Cortex of kidney (tissue), 1 donor: Measurements from ENCODE around the gene SCYGR3.

Experiments
- DNase-seq: peaks from one replicate; lab custom pipeline; 2025; lab: John Stamatoyannopoulos, UW

Gene SCYGR3, protein sequence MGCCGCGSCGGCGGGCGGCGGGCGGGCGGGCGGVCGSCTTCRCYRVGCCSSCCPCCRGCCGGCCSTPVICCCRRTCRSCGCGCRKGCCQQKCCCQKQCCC

GRCh38 chr2:227614740-227615139 is at the start of gene SCYGR3:
Gene SCYGR3, minus strand, starts transcription at chr2:227614840. Its CDS starts 0 bp downstream, at chr2:227614840.
- no peak for DNase-seq

GRCh38 chr2:227661827-227662226 is 47.2 kb upstream of the SCYGR3 start:
- no peak for DNase-seq

DNA sequence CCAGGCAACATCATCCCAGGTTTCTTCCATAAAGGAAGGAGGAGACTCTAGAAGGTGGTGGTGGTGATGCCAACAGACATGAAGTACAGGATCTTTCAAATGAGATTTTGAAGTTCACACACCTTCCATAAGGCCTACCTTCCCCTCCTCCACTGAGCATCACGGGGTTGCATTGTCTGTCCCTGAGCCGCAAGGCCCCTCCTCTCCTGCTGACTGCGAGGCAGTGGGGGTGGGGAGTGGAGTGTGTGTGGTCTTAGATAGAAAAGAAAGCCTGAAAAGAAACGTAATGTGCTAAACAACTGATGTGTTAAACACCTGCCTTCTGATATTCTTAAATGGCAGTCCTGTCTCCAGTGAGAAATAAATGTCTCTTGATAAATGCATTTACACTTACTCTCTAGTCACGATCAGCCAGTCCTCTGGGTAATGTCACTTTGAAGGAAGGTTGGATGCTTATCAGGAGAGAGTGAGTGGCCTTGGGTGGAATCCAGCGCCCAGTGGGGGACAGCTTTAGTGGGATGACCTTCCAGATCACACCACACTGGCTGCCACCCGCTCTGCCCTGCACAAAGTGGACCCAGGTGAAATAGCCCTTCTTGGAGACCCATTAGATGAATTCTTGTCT is 46.5 kb upstream of the SCYGR3 start:
- no peak for DNase-seq

DNA sequence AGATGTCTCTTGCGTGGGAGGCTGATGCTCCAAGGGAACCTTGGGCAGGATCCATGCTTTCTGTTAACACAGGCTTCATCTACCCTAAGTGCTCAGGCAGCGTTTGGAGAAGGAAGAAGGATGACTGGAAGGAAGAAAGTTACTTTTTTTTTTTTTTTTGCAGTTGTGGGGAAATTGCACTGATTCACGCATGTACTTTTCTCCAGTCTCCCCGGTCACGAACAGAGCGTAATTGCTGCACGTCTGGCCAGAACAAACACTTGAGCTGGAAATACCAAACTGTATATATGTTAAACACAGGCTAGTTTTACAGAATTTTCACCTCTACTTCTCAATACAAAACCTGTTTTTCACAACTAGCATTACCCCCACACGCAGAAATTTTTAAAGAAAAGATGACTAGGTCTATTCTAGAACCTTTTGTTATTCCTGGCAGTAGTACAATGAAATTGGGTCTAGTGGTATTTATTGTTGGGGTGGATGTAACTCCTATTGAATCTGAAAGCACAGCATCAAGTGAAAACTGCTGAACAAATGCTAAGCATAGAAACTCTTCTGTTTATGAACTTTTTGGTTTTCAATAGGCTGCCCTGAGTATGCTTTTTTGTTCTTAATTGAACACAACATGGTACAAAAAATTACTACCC is 42.7 kb upstream of the SCYGR3 start:
- no peak for DNase-seq

DNA sequence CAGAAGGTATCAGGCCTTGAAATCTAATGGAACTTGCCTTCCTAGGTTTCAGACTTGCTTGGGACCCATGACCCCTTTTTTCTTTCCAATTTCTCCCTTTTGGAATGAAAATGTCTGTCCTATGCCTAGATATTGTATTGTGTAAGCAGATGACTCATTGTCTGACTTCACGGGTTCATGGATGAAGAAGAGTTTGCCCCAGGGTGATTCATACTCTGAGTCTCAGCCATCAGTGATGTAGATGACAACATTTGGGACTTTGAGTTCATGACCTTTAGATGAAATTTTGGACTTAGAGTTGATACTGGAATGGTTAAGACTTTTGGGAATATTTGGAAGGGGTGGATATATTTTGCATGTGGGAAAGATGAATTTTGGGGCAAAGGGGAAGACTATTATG is 40.8 kb upstream of the SCYGR3 start:
- DNase-seq, result no peak

DNA sequence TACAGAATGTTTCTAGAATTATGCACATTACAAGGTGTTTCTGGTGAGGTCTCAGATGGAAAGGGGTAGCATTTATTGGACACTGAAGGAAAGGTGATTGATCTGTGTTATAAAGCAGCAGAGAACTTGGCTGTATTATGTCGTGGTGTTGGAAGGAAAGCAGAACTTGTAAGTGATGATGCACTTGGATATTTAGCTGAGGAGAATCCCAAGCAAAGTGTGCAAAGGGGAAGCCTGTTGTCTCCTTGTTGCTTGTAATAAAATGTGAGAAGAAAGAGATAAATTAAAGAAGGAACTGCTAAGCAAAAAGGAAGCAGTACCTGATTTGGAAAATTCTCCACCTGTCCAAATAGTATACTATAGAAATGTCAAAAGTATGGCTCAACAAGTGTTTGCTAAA is 39.8 kb upstream of the SCYGR3 start:
- no peak for DNase-seq

DNA sequence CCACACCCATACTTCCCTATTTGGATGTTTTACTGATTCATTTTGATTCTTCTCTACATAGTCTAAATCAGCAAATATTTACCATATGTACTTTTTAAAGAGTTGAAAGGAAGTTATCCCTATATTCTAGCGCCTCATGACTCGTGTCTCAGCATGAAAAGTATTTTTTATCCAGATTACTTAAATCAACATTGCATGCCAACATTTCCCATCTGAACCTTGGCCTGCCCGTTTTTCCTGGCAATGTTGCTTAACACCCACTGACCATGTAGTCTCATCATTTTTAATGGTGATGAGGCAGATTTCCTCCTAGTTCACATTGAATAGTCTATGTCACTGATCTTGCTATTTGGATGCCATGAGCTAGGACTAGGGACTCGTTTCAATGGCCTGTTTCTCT is 38.8 kb upstream of the SCYGR3 start:
- no peak for DNase-seq

DNA sequence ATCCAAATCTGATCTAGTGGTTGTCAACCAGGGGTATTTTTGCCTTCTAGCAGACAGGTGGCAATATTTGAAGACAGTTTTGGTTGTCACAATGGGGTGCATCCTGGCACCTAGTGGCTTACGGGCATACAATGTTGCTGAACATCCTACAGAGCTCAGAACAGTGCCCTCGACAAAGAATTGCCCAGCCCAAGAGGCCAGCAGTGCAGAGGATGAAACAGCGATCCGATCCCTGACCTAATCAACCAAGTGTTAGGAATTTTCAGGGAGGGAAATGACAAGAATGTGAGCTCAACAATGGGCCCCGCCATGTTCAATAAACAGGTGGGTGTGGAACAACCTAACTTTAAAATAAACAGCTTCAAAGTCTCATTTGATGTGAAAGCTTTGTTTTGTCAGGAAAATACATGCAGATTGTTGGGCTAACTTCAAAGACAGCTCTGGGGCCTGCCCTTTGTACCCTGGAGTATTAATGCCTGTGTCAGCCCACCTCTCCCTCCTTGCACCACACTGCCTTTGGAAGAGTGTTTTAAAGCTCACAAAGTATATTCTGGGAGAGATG is 29.4 kb upstream of the SCYGR3 start:
- DNase-seq, result no peak

- DNase-seq, result no peak
These were observed 28.0 kb upstream of the SCYGR3 start for GRCh38 chr2:227642656-227643055.

- DNase-seq, result no peak
These were observed 19.6 kb upstream of the SCYGR3 start for GRCh38 chr2:227634201-227634600.

GRCh38 chr2:227632827-227633226 is 18.2 kb upstream of the SCYGR3 start:
- DNase-seq, result no peak

GRCh38 chr2:227630322-227630721 is 15.7 kb upstream of the SCYGR3 start:
- no peak for DNase-seq

DNA sequence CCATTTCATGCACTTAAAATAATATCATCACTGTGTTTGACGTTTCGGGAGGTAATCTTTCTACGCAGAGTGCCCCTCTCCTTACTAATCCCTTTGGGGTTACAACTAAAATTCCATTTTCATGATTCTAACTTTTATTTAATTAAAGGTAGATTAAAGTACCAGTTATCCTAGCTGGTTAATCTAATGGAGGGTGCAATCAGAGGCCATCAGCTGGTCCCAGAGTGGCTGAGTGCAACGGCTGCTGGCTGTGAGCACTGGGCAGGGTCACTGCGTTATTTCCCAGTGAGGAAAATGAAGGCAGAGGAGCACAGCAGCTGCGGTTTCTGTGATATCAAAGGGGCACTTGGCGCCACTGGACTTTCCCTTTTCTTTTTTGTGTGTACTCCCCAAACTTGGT is 14.8 kb upstream of the SCYGR3 start:
- DNase-seq, result no peak

DNA sequence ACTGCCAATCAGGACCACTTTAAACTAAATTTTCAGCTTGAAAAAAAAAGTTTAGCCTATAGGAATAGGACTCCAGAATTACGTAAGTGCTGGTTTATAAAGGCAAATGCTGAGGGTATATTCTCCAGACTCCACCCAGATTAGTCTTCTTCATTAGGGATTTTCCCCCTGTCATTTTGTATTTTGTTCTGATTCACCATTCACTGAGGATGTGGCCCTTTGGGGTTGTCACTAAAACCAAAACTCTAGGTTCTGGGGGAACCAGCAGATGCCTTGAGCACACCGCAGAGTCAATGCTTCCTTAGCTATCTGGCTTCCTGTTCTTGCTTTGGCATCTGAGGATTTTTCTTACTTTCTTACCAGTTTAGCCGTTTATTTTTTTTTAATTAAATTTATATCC is 13.1 kb upstream of the SCYGR3 start:
- DNase-seq, result no peak

GRCh38 chr2:227626580-227627151 is 12.0 kb upstream of the SCYGR3 start:
- DNase-seq, result no peak

DNA sequence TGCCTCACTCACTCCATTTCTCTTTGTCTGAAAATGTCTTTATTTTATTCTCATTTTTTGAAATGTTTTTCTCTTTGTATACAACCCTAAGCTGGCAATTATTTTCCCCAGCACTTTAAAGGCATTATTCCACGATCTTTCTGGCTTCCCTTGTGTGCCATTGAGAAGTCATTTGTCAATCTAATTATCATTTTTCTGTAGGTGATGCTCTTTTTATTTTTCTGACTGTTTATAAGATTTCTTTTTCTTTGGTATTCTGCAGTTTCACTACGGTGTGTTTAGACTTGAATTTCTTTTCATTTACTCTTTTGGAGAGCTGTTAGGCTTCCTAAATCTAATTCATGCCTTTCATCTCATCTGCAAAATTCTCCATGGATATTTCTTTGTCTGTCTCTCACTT is 10.8 kb upstream of the SCYGR3 start:
- no peak for DNase-seq

- DNase-seq, result no peak
These were observed 8.6 kb upstream of the SCYGR3 start for GRCh38 chr2:227623226-227623625.

DNA sequence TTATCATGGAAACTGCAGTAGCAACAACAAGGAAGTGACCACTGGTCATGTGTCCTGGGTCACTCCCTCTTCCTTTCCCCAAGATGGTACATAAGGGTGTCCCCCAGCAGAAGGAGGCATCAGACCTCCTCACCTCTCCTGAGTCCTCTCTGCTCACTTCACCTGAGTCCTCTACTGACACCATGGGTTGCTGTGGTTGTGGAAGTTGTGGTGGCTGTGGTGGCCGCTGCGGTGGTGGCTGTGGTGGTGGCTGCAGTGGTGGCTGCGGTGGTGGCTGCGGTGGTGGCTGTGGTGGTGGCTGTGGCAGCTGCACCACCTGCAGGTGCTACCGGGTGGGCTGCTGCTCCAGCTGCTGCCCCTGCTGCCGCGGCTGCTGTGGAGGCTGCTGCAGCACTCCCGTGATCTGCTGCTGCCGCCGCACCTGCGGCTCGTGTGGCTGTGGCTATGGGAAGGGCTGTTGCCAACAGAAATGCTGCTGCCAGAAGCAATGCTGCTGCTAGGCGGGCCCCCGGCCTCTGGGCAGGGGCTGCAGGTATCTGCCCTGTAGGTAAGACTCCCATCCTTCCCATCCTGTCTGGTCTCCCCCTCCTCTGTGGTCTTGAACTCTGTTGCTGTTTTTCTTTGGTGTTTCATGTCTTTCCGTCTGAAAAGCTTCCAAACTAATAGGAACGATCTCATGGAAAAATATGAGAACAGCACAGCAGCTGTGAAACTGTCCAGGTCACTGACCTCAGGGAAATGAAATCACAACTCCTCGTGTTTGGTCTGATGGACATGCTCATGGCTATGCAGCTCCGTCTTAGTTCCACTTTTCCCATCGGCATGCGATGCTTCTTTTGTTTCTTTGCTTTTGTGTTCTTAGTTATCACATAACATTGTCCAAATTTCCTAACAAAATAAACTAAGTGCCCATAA is 2.9 kb upstream of the SCYGR3 start, which contains the start of gene SCYGR4:
SCYGR4 (plus strand) TSS at position 183 of the 915 bp plus-strand sequence; CDS start at position 183, 0 bp downstream.
- no peak for DNase-seq

GRCh38 chr2:227616631-227617030 is 2.0 kb upstream of the SCYGR3 start:
- DNase-seq, result no peak

DNA sequence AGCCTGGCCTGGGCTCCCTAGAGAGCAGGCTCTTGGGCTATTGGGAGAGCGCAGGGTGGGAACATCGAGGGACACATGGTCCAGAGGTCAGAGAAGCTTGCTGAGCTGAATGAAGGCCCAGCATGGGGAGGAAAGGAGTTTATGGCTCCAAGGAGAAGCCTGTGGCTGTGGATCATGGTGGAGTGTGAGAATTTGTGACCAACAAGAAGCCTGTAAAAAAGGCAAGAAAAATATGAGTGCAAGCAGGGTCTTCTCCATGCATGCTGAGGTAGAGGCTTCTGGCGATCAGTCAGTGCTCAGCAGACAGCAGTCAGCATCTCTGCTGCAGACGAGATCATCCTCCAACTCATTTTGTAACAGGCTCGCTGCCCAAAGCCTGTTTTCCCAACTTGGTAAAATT is 1.3 kb upstream of the SCYGR3 start:
- DNase-seq, result no peak

- DNase-seq, result no peak
These were observed 541 bp upstream of the SCYGR3 start for GRCh38 chr2:227615181-227615580.

DNA sequence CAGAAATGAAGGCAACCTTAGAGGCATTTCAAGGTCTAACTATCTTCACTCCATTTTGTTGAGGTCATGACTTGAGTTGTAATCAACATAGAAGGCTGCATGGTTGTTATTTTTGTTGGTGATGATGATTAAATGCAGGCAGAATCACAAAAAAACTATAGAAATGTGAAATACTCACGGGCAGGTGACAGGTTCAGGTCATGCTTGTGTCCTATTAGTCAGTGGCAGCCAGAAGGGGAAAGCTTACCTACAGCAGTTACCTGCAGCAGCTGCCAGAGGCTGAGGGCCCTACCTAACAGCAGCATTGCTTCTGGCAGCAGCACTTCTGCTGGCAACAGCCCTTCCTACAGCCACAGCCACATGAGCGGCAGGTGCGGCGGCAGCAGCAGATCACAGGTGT is 394 bp downstream of the SCYGR3 start:
- DNase-seq, result no peak
